NCI-H146 (cell line): ENCODE data around the gene PLCXD3.
"Not testable (repeated sequence)": the region's sequence is repeated elsewhere in the genome, so short reads cannot be mapped to it uniquely, and the experiment has no call there.

ENCODE experiments used
- DNase-seq: peaks from one replicate; lab custom pipeline; 2025; lab: John Stamatoyannopoulos, UW

The PLCXD3 gene

DNA sequence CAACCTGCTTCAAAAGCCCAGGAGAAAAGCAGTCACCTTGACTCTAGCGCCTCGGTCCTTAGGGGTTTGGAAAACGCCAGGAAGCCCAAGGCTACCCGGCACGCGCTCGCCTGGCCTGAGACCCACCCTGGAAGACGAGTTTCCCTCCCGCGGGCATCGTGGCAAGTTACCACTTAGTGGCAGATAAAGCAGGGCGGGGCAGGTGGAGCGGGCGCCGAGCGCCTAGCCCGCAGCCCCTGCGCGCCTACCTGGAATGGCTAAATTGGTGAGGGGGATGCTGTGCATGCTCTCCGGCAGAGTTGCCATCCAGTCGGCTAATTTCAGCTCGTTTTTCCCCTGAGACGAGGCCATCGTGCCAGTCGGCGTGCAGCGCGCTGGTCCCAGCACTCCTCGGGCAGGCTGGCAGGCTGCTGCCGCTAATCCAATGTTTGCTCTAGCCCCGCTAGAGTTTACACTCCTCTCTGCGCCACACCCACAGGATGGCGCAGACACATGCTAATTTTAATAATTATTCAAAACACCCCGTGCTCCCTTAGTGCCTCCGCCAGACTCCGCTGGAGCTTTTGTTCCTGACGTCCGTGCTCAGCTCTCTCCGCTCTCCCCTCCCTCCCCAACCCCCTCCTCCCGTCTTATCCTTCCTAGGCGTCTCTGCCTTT, at the start of gene PLCXD3:
Gene PLCXD3, minus strand, starts transcription at position 426 of the 656 bp plus-strand sequence. Its CDS starts 75 bp downstream, at position 351.
- peak; percentile 68 for DNase-seq

DNA sequence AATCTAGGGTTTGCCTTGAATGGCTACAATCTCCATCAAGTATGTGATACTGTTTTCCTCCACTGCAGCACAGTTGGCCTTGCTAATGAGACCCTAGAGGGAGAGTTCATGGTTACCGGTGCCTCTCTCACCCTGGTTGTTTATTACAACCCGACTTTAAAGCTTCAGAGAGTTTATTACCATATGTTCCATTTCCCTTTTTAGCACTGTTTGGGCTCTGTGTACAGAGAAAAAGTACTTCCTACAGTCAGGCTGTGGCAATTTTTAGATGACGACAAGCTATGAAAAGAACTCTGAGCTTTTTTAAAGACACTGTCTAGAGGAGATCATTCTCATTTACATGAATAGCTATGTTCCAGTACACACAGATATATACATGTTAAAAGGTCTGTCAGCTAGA, 48.8 kb upstream of the PLCXD3 start:
- no peak for DNase-seq

- no peak for DNase-seq
Measured at GRCh38 chr5:41558295-41558694, 47.9 kb upstream of the PLCXD3 start.

- DNase-seq: no peak
Measured at GRCh38 chr5:41547991-41548390, 37.6 kb upstream of the PLCXD3 start.

DNA sequence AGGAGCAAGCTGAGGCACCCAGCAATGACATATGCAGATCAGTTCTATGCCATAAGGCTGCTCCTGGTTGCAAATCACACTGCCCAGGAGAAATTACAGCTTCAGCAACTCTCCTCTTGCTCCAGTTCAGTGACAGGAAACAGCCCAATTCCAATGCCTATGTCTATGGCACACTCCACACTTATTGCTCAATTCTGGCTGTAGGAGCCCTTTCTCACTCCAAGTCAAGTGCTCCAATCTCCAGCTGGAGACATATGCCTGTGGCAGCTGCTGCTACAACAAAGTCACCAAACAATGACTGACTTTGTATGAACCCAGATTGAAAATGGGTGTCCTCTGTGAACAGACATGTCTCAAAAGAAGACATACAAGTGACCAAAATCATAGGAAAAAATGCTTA, 31.8 kb upstream of the PLCXD3 start:
- DNase-seq: no peak

DNA sequence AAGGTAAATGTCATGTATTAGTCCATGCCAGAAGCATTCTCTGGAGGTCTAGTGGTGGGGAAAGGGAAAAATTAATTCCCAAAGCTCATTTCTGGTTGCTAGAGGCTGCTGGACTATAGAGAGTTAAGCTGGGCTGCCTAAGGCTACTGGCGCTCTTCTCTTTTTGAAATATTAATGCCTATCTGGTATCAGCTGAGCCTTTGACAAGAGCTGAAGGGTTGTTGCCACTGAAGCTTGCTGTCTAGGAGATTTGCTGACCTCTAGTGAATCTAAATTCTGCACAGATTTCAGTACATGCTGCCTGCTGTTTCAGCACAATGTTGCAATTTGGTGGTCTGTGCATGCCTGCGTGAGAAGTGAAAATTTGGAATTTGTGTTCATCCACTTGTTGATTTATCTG, 29.1 kb upstream of the PLCXD3 start:
- DNase-seq: no peak

- no peak for DNase-seq
Measured at GRCh38 chr5:41537581-41537980, 27.2 kb upstream of the PLCXD3 start.

DNA sequence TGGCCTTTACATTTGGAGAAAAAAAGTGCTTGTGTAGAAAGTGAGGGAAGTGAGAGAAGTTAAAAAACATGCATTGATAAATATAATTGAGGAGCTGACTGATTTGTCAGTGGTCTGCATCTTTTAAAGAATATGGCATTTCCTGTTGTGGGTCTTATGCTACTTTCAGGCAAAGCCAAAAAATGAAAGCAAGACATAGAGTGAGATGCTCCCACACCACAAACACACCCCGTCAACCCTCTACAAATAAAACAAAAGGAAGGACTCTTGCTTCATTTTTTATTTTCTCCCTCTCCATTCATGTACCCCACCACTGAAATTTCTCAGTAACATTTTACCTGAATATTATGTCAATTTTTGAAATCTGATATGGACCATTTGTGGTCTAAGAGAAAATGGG, 22.1 kb upstream of the PLCXD3 start:
- DNase-seq: no peak

GRCh38 chr5:41527201-41527779, 16.9 kb upstream of the PLCXD3 start:
- DNase-seq: no peak

- no peak for DNase-seq
Measured at GRCh38 chr5:41526699-41527098, 16.3 kb upstream of the PLCXD3 start.

DNA sequence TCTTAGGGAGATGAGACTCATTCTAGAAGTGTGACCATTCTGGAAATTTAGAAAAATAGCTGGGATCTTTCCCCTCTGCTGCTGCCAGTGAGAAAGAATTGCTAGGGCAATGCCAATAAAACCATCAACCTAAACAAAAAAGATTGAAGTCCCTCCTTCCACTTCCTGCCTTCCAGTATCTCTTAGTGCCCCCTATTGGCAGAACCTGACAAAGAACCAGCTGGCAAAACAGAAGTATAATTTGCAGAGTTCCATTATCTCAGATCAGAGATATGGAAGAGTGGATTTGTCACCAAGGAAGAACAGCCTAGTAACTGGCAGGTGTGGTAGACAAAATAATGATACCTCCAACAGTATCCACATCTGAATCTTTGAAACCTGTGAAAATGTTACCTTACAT, 13.8 kb upstream of the PLCXD3 start:
- DNase-seq: no peak

GRCh38 chr5:41522193-41522786, 11.9 kb upstream of the PLCXD3 start:
- DNase-seq: no peak

DNA sequence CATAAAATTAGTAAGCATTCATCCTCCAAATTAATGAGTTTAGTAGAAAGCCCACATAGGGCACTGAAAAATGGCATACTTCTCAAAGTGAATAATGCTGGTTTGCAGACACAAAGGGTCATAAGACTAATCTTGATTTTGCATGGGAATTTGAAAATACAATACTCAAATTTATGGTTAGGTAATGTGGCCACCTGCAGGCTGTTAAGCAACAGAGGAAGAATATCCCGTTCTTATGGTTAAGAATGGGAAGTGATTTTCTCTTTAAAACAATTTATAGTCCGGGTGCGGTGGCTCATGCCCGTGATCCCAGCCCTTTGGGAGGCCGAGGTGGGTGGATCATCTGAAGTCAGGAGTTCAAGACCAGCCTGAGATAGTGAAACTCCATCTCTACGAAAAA, 9.4 kb upstream of the PLCXD3 start:
- DNase-seq: no peak

- DNase-seq: no peak
Measured at GRCh38 chr5:41517909-41518308, 7.5 kb upstream of the PLCXD3 start.

GRCh38 chr5:41511241-41511640, 840 bp upstream of the PLCXD3 start:
- no peak for DNase-seq

GRCh38 chr5:41509399-41510175, 814 bp downstream of the PLCXD3 start:
- DNase-seq: no peak

DNA sequence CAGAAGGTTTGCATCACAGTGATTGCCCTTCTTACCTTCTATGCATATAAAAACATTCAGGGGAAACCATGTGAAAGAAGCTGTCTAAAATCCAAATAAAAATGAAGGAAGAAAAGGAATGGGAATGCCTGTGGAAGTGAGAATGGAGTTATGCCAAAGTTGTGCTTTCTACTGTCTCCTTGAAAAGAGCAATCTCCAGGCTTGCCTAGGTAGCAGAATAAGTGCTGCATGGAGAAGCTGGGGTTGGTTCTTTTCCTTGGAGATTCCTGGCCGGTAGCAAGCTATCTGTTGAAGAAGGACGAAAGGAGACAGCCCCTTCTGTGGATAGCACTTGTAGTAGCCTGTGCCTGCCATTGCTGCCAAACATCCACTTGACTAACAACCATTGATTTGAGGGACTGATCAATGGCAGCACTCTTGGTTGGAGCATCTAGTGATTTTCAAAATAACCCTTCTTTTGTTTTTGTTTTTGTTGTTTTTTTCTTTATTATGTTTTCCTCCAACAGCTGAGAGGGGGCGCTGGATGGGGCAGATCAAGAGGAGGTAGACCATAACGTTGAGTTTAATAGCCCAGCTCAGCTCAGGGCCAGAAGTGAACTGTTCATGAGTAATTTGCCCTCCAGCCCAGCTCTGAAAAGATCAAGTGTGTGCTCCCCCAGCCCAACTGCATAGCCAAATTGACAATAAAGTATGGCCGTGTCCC, 1.6 kb downstream of the PLCXD3 start:
- no peak for DNase-seq

GRCh38 chr5:41508186-41508585, 2.2 kb downstream of the PLCXD3 start:
- DNase-seq: no peak

DNA sequence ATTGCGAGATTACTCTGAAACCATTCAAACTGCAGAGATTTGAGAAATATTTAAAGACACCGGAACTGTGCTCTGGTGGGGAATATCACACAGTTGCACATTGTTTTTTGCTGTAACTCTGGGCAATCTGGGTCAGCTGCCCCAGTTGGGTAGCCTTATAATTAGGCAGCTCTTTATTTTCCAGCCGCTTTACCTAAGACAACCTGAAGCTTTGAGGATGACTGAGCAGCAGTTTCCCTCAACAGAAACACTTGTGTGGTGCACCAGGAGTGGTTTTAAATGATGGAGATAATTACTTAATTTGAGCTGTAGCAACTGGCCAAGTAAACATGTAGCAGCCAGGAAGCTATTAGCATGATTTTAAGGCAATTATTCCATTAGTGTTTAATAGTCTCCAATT, 2.9 kb downstream of the PLCXD3 start:
- DNase-seq: peak; percentile 9

DNA sequence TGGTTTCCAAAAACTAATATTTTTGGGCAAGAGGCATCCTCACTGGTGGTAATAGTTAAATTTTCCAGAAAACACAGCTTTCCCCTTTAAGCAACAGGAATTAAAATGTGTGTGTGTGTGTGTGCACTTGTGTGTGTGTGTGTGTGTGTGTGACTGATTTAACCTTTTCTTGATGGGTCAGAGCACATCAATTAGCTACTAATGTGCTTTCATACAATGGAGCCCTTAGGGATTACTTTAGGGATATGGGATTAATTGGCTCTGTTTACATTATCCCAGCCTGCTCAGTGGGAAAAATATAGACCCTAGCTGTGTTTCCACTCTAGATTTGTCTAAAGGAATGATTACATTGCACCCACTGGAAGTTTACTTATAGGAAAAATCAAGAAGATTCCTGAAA, 6.5 kb downstream of the PLCXD3 start:
- DNase-seq: no peak

- DNase-seq: no peak
Measured at GRCh38 chr5:41503310-41503709, 7.1 kb downstream of the PLCXD3 start.

DNA sequence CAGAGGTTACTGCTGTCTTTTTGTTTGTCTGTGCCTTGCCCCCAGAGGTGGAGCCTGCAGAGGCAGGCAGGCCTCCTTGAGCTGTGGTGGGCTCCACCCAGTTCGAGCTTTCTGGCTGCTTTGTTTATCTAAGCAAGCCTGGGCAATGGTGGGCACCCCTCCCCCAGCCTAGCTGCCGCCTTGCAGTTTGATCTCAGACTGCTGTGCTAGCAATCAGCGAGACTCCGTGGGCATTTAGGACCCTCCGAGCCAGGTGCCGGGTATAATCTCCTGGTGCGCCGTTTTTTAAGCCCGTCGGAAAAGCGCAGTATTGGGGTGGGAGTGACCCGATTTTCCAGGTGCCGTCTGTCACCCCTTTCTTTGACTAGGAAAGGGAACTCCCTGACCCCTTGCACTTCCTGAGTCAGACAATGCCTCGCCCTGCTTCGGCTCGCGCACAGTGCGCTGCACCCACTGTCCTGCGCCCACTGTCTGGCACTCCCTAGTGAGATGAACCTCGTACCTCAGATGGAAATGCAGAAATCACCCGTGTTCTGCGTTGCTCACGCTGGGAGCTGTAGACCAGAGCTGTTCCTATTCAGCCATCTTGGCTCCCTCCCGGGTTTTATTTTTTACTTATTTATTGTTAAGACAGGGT, 16.8 kb downstream of the PLCXD3 start:
- not testable (repeated sequence) for DNase-seq
